HTERT RPE-1 (cell line): ENCODE data around the gene TANK.
"Not testable (repeated sequence)": the region's sequence is repeated elsewhere in the genome, so short reads cannot be mapped to it uniquely, and the experiment has no call there.

Source experiments
- in situ Hi-C: fragments of 300-500 bp; cut with MboI; formaldehyde crosslinking; loops from 4 replicates; pipeline ENCODE4 v1.14.3; 2020; ENCODE audit warnings: low sequenced_read_pairs

Gene TANK

GRCh38 chr2:161166538-161167409, 6.5 kb downstream of the TANK start:
- in situ Hi-C loops: no loop called here

- in situ Hi-C loops: no loop called here
Observed at GRCh38 chr2:161169335-161169734, 9.1 kb downstream of the TANK start.

- in situ Hi-C loops: no loop called here
Observed at GRCh38 chr2:161170377-161170776, 10.1 kb downstream of the TANK start.

GRCh38 chr2:161170958-161171932, 11.0 kb downstream of the TANK start:
- in situ Hi-C loops: no loop called here

GRCh38 chr2:161172901-161173540, 12.8 kb downstream of the TANK start:
- in situ Hi-C loops: no loop called here

GRCh38 chr2:161173541-161174194, 13.4 kb downstream of the TANK start:
- in situ Hi-C loops: no loop called here

GRCh38 chr2:161177969-161178368, 17.7 kb downstream of the TANK start:
- in situ Hi-C loops: no loop called here

GRCh38 chr2:161178756-161179155, 18.5 kb downstream of the TANK start:
- in situ Hi-C loops: no loop called here

GRCh38 chr2:161190050-161190449, 29.8 kb downstream of the TANK start:
- in situ Hi-C loops: no loop called here

- in situ Hi-C loops: not testable (repeated sequence)
Observed at GRCh38 chr2:161195602-161196001, 35.4 kb downstream of the TANK start.

- in situ Hi-C loops: no loop called here
Observed at GRCh38 chr2:161199912-161200701, 39.9 kb downstream of the TANK start.

GRCh38 chr2:161204846-161205245, 44.6 kb downstream of the TANK start:
- in situ Hi-C loops: no loop called here

- in situ Hi-C loops: no loop called here
Observed at GRCh38 chr2:161206471-161207032, 46.3 kb downstream of the TANK start.

GRCh38 chr2:161207941-161208340, 47.7 kb downstream of the TANK start:
- in situ Hi-C loops: no loop called here

GRCh38 chr2:161208527-161209139, 48.4 kb downstream of the TANK start:
- in situ Hi-C loops: no loop called here

- in situ Hi-C loops: no loop called here
Observed at GRCh38 chr2:161209902-161210301, 49.7 kb downstream of the TANK start.

- in situ Hi-C loops: no loop called here
Observed at GRCh38 chr2:161217597-161218185, 57.5 kb downstream of the TANK start.

GRCh38 chr2:161219211-161219610, 59.0 kb downstream of the TANK start:
- in situ Hi-C loops: no loop called here
